Calu3 (cell line): Measurements from ENCODE around the gene ENOX2. TPM values are rescaled to one million over a fixed set of nuclear protein-coding genes. Genes with fewer than 3 reads are reported as not detected.

Experiments used
- BruUV-seq: library from RNA; stranded (reverse); fragments of 400-500 nt; replicated peaks from 2 replicates; lab custom pipeline; 2021; lab: Mats Ljungman, UMichigan
- CTCF ChIA-PET: fragments of 300-600 bp; sonication (Branson Sonifier 250); formaldehyde crosslinking; loops from one replicate; lab custom pipeline; 2022; ENCODE audit warnings: antibody characterized with exemption; lab: Charles Lee
- DNase-seq: peaks from one replicate; pipeline ENCODE4 v3.0.0; 2022
- H3K27ac Mint-ChIP-seq: one replicate; pipeline ENCODE4 v1.8.0; 2022; ENCODE audit warnings: mixed read lengths; ENCODE audit not compliant: unreplicated experiment
- H3K27me3 Mint-ChIP-seq: one replicate; pipeline ENCODE4 v1.8.0; 2022; ENCODE audit warnings: mixed read lengths; ENCODE audit not compliant: unreplicated experiment
- H3K36me3 Mint-ChIP-seq: one replicate; pipeline ENCODE4 v1.8.0; 2022; ENCODE audit warnings: mild to moderate bottlenecking, moderate library complexity, mixed read lengths; ENCODE audit not compliant: insufficient read depth, unreplicated experiment
- H3K4me1 Mint-ChIP-seq: one replicate; pipeline ENCODE4 v1.8.0; 2022; ENCODE audit warnings: mild to moderate bottlenecking, low read depth, mixed read lengths; ENCODE audit not compliant: unreplicated experiment
- H3K4me3 Mint-ChIP-seq: one replicate; pipeline ENCODE4 v1.8.0; 2022; ENCODE audit warnings: mild to moderate bottlenecking, low read depth, moderate library complexity, mixed read lengths; ENCODE audit not compliant: unreplicated experiment
- H3K9me3 Mint-ChIP-seq: one replicate; pipeline ENCODE4 v1.8.0; 2022; ENCODE audit warnings: low read depth, mixed read lengths; ENCODE audit not compliant: unreplicated experiment
- intact Hi-C: fragments of 100-400 bp; cut with micrococcal nuclease; formaldehyde crosslinking; loops from one replicate; pipeline ENCODE4 v1.10.0; 2022; ENCODE audit not compliant: unreplicated experiment
- total RNA-seq: library from RNA; stranded (reverse); gene quantifications from 2 replicates; pipeline ENCODE4 v1.2.3, GENCODE V29; 2022
- TF ChIP-seq, protein P1 (sequence below): fragments of 200-600 bp; IDR thresholded peaks from one replicate; pipeline ENCODE4 v1.8.0; 2022; ENCODE audit warnings: antibody characterized with exemption; ENCODE audit not compliant: unreplicated experiment

ENOX2 gene
- total RNA-seq, 1 experiment from 2014 or later, result 23.4 TPM

GRCh38 chrX:130877892-130878341 is 25.1 kb downstream of the ENOX2 start:
- DNase-seq, result no peak
- Mint-ChIP-seq H3K4me3 (peak overlapping the region; percentile 27), H3K27me3 (no peaks in the 10 kb centered on the region), H3K4me1 (peaks cover 39% of the 10 kb centered on the region), H3K9me3 (peaks cover 4% of the 10 kb centered on the region), H3K36me3 (no peaks in the 10 kb centered on the region), H3K27ac (peak overlapping the region; percentile 59)
- CTCF ChIA-PET, result interaction anchor here (1.3 kb wide), 1 partner anchor 39 kb away, joined by 3 read pairs; no protein-coding TSS in a partner anchor
- BruUV-seq, result no TSS peak
- TF ChIP-seq, protein P1, sequence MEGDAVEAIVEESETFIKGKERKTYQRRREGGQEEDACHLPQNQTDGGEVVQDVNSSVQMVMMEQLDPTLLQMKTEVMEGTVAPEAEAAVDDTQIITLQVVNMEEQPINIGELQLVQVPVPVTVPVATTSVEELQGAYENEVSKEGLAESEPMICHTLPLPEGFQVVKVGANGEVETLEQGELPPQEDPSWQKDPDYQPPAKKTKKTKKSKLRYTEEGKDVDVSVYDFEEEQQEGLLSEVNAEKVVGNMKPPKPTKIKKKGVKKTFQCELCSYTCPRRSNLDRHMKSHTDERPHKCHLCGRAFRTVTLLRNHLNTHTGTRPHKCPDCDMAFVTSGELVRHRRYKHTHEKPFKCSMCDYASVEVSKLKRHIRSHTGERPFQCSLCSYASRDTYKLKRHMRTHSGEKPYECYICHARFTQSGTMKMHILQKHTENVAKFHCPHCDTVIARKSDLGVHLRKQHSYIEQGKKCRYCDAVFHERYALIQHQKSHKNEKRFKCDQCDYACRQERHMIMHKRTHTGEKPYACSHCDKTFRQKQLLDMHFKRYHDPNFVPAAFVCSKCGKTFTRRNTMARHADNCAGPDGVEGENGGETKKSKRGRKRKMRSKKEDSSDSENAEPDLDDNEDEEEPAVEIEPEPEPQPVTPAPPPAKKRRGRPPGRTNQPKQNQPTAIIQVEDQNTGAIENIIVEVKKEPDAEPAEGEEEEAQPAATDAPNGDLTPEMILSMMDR, result no peak
- intact Hi-C loops, result no loop called here

DNA sequence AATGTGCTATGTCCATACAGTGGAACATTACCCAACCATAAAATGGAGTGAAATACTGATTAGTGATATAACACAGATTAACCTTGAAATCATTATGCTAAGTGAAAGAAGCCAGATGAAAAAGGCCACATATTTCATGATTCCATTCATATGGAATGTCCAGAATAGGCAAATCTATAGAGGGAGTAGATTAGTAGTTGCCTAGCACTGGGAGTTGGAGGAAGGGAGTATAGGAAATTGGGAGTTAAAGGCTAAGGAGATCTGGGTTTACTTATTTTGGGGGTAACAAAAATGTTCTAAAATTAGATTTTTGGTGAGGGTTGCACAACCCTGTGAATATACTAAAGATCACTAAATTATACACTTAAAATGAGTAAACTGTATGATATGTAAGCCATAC is 26.8 kb downstream of the ENOX2 start:
- intact Hi-C loops, result no loop called here
- no peaks in the 10 kb centered on the region for H3K36me3 Mint-ChIP-seq
- H3K4me3 Mint-ChIP-seq, result no peak overlapping the region
- no TSS peak for BruUV-seq
- TF ChIP-seq, protein P1, result no peak
- CTCF ChIA-PET, result no interaction called here
- peaks cover 4% of the 10 kb centered on the region for H3K9me3 Mint-ChIP-seq
- no peak for DNase-seq
- H3K27ac Mint-ChIP-seq, result no peak overlapping the region
- H3K4me1 Mint-ChIP-seq, result peaks cover 39% of the 10 kb centered on the region
- no peaks in the 10 kb centered on the region for H3K27me3 Mint-ChIP-seq

- TF ChIP-seq, protein P1, result no peak
- H3K4me1 Mint-ChIP-seq, result peaks cover 34% of the 10 kb centered on the region
- no peaks in the 10 kb centered on the region for H3K36me3 Mint-ChIP-seq
- H3K4me3 Mint-ChIP-seq, result no peak overlapping the region
- CTCF ChIA-PET, result no interaction called here
- peaks cover 4% of the 10 kb centered on the region for H3K9me3 Mint-ChIP-seq
- H3K27ac Mint-ChIP-seq, result no peak overlapping the region
- BruUV-seq, result no TSS peak
- DNase-seq, result no peak
- intact Hi-C loops, result no loop called here
- no peaks in the 10 kb centered on the region for H3K27me3 Mint-ChIP-seq
Measured at GRCh38 chrX:130874751-130875150, 28.3 kb downstream of the ENOX2 start.

- TF ChIP-seq, protein P1, result no peak
- no peaks in the 10 kb centered on the region for H3K36me3 Mint-ChIP-seq
- H3K4me3 Mint-ChIP-seq, result no peak overlapping the region
- no peaks in the 10 kb centered on the region for H3K27me3 Mint-ChIP-seq
- H3K4me1 Mint-ChIP-seq, result no peaks in the 10 kb centered on the region
- no peak for DNase-seq
- H3K9me3 Mint-ChIP-seq, result no peaks in the 10 kb centered on the region
- no TSS peak for BruUV-seq
- no peak overlapping the region for H3K27ac Mint-ChIP-seq
- intact Hi-C loops, result no loop called here
- CTCF ChIA-PET, result no interaction called here
Measured at GRCh38 chrX:130869239-130869638, 33.8 kb downstream of the ENOX2 start.
